ENCODE measurements around the gene SINHCAF.
"Not testable (repeated sequence)": the region's sequence is repeated elsewhere in the genome, so short reads cannot be mapped to it uniquely, and the experiment has no call there.

The SINHCAF gene

GRCh38 chr12:31306866-31307265 lies 19.1 kb downstream of the SINHCAF start:
- DNase-seq = no peak

DNA sequence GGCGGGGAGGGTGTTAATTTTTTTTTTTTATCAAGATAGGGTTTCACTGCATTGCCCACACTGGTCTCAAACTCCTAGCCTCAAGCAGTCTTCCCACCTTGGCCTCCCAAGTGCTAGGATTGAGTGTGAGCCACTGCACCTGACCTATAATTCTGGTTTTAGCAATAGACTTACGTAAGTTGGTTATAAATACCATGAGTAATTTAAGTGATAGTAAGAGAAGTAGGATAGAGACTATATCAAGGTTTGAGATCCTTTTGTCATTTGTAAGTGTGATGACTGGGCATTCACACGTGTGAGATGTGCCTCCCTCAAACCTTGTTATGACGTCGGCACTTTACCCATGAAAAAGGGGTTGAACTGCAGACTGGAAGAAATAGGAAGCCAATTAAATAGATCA lies 22.5 kb downstream of the SINHCAF start:
- DNase-seq = no peak

GRCh38 chr12:31301311-31301710 lies 24.6 kb downstream of the SINHCAF start:
- no peak for DNase-seq

DNA sequence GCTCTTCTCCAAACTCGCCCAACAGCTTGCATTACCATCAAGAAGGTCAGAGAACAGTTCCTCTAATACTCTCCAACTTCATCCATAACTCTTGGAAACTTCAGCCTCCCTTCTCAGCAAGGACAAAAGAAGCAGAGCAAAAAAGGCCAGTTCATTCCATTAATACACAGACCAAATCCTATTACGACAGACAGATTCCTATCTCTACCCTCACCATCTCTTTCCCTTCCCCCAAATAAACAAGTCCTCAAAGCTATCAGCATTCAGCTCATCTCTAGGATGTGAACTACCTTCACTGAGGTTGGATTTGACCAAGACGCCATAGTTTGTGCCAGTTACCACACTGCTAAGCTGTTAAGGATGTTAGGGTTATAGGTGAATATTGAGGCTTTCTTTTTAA lies 25.2 kb downstream of the SINHCAF start:
- no peak for DNase-seq

DNA sequence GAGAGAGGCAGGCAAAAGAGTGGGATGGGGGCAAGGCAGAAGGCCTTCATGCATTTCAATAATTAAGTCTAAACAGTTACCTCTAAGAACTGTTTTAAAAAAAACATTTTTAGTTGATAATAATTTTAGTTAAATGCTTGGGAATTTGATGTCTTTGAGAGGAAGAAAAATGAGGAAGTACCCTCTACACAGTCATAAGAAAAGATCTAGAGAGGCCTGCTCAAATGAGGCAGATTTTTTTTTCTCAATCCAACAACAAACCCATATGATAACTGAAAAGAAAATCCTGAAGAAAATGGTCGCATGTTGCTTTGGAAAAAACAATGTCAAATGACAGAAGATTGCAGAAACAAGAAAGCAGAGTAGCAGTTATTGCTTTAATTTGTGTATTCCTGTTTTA lies 25.6 kb downstream of the SINHCAF start:
- no peak for DNase-seq

DNA sequence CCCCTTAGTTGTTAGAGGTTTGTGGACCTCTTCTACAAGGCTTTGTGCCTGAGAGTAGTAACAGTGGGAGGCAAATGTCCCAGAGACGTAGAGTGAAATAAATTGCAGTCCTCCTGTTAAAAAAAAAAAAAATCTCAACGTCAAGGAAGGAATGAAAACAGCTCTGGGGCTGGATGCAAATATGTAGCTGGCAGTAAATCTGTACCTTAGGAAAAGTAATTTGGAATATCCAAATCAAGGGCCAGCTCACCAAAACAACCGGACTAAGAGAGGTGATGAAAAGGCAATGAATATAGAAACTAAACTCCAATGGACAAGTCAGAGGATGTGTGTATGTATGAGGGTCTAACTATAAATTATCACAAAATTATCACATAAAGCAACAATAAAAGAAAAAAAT lies 27.0 kb downstream of the SINHCAF start:
- DNase-seq = no peak

DNA sequence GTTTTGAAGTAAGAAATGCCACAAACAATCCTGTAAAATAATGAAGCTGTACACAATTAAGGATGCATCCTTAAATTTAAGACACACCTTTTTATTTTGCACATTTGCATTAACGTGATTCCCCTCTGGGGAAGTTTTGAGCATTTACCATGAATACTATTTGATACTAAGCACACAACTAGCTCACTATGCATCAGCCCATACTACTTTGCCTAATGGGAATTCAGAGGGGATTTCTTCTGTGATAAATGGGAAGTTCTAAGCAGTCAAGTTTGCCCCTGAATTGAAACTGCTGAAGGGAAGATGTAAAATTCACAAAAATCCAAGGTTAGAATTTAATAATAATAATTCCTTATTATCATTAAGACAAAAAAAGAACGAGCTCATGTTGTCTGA lies 27.4 kb downstream of the SINHCAF start:
- DNase-seq = no peak

- DNase-seq = no peak
These were observed 28.1 kb downstream of the SINHCAF start for GRCh38 chr12:31297572-31298514.

GRCh38 chr12:31289441-31289840 lies 36.5 kb downstream of the SINHCAF start:
- no peak for DNase-seq

GRCh38 chr12:31288381-31288780 lies 37.6 kb downstream of the SINHCAF start:
- DNase-seq = no peak

DNA sequence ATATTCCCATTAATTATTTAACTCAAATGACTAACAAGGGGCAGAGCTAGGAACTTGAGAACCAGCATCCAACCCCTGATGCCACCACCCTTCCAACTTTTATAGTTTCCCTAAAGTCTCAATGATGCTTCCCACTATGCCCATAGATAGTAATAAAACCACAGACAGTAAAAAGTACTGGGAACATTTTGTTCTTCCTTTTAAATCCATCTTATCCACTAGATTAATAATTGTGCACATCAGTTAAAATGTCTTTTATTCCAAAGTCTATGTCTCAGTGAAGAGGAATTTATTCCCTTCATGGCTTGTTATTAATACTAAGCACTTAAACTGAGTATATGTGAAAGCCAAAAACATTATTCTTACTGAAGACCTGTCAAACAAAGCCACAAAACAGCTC lies 45.8 kb downstream of the SINHCAF start:
- DNase-seq = no peak

DNA sequence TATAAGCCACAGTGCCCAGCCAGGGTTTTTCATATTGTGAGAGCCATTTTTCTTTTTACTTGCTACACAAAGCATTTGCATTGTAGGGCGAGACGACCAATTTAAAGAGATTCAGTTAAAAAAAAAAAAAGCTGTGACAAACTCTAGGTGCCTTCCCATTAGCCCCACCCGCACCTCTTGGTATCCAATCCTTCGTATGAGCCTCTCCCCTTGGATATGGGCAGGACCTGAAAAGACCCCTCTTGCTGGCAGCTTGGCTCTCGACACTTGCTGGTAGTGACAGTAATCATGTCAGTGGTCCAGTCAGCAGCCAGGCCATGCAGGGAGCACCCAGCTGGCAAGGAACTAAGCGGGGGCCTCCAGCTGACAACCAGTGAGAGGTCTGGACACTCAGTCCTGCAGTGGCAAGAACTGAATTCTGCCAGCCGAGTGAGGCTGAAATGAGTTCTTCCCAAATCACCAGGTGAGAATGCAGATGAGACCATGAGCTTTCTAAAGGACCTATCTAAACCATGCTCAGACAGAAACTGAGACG lies 46.5 kb downstream of the SINHCAF start:
- DNase-seq = no peak

GRCh38 chr12:31278832-31279231 lies 47.1 kb downstream of the SINHCAF start:
- no peak for DNase-seq

GRCh38 chr12:31278424-31278823 lies 47.5 kb downstream of the SINHCAF start:
- no peak for DNase-seq

DNA sequence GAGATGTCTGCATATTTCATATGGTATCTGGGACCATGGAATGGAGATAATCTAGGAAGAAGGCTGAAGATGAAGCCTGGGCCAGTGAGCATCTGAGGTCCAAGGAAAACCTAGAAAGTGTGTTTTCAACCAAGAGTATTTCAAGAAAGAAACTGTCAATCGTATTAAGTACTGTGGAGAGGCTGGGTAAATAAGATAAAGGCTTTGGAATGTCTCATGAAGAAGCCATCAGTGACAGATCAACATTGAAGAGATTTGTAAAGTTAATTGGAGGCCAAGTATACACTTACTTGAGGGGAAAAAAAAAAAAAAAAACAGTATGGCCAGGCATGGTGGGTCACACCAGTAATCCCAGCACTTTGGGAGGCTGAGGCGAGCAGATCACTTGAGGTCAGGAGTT lies 48.9 kb downstream of the SINHCAF start:
- DNase-seq = no peak

- no peak for DNase-seq
These were observed 50.5 kb downstream of the SINHCAF start for GRCh38 chr12:31275491-31275890.

GRCh38 chr12:31274520-31275300 lies 51.2 kb downstream of the SINHCAF start:
- no peak for DNase-seq

DNA sequence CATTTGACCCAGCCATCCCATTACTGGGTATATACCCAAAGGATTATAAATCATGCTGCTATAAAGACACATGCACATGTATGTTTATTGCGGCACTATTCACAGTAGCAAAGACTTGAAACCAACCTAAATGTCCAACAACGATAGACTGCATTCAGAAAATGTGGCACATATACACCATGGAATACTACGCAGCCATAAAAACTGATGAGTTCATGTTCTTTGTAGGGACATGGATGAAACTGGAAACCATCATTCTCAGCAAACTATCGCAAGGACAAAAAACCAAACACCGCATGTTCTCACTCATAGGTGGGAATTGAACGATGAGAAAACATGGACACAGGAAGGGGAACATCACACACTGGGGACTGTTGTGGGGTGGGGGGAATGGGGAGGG lies 52.2 kb downstream of the SINHCAF start:
- DNase-seq = not testable (repeated sequence)

DNA sequence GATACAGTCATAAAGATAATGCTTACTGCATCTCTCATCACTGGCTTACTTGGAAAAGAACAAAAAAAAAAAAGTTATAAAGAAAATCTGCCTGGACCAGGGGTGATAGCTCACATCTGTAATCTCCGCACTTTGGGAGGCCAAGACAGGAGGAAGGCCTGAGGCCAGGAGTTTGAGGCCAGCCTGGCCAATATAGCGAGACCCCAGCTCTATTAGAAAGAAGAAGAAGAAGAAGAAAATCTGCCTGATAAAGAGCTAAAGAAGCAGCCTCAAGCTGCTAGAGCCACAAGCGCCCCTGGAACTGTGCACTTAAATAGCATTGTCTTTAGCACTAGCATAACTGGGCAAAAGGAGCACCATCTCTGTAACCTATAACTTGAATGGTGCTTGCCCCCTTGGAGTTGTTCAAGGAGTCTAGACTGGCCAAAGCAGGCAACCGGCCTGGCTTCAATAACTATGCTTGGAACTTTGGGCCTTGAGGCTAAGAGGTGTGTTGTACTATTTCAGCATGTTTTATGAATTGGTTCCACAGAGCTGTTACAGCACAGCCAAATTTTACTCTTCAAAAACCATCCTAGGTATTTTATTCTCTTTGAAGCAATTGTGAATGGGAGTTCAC lies 53.2 kb downstream of the SINHCAF start:
- no peak for DNase-seq

- no peak for DNase-seq
These were observed 58.0 kb downstream of the SINHCAF start for GRCh38 chr12:31267966-31268365.

DNA sequence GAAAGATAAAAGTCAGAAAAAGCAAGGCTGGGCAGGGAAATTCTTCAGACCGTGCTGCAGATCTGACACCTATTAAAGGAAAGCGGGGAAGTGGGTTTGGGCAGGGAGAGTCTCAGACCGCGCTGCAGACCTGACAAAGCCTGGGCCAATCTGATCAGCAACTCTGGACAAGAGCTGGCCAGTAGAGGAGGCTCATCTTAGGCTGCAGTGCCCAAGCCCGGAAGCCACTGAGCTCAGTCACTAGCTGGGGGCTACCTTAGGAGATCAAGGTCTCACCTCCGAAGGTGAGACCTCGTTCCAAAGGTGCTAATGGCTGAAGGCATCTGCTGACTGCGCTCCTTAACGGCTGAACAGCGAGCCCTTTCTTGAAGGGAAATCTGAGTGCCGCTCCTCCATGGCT lies 60.2 kb downstream of the SINHCAF start:
- no peak for DNase-seq

GRCh38 chr12:31263661-31264060 lies 62.3 kb downstream of the SINHCAF start:
- DNase-seq = no peak

DNA sequence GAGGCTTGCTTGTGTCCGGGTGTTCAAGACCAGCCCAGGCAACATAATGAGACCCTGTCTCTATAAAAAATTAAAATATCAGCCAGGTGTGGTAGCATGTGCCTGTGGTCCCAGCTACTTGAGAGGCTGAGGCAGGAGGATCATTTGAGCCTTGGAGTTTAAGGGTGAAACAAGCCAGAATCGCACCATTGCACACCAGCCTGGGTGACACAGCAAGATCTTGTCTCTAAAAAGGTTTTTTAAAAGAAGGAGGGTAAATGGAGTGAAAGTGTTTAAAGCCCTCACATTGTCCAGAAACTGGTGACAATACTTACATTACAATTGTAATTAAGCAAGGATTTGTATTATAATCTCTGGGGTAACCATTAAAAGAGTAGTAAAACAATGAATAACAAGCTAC lies 64.2 kb downstream of the SINHCAF start:
- no peak for DNase-seq
